Measurements from ENCODE around the gene ZNF99.
"Not testable (repeated sequence)": the region's sequence is repeated elsewhere in the genome, so short reads cannot be mapped to it uniquely, and the experiment has no call there.

The ZNF99 gene

DNA sequence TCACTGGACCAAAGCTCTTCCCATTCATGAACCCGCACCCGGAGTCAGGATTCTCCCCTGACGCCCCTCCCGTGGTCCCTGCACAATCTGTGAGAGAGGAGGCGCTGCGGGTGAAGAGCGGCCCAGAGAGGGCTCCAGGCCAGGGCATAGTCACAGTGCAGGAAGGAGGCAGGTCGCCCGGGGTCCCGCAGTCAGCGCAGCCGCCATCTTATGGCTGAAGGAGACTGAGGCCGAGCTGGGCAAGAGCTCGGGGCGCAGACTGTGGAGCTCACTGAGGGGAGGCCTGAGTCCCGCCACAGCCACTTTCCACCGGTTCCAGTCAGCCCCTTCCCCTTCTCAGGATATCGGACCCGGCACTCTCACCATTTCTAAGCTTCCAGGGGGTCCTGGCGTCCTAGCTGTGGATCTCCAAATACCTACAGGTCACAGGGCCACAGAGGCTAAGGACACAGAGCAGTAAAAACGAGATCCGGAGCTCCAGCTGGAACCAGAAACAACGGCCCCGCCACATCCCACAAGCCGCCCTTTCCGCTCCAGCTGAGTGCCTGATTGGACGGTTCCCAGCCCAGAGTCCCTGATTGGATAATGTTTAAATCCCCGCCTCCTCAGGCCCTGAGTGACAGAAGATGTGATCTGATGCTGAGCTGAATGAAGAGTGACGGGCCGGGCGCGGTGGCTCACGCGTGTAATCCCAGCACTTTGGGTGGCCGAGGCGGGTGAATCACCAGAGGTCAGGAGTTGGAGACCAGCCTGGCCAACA is at the start of gene ZNF99:
TSS of gene ZNF99 (minus strand) at position 501 of the 760 bp plus-strand sequence. CDS start at position 366, 135 bp downstream.
- no peak for DNase-seq

DNA sequence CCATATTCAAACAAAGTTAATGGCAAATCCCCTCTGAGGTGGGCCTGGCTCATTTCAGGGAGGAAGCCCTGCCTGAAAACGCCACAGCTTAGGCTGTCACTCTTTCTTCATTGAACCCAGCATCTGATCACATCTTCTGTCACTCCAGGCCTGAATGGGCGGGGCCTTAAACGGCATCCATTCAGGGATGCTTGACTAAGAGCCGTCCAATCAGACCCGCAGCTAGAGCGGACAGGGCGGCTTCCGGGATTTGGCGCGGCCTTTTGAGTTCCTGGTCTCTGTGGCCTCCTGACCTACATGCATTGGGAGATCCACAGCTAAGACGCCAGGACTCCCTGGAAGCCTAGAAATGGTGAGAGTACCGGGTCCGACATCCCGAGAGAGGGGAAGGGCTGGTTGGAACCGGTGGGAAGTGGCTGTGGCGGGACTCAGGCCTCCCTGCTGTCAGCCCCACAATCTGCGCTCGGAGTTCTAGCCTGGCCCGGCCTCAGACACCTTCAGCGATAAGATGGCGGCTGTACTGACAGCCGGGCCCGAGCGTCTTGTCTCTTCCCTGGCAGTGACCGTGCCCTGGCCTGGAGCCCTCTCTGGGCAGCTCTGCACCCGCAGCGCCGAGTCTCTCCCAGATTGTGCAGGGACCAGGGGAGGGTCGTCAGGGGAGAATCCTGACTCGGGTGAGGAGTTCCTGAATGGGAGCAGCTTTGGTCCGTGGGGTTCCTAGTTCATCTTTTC is 48.2 kb upstream of the ZNF99 start, which contains the start of gene ZNF723:
TSS of gene ZNF723 (plus strand) at position 261 of the 732 bp plus-strand sequence. CDS start at position 350, 89 bp downstream.
- DNase-seq = no peak

DNA sequence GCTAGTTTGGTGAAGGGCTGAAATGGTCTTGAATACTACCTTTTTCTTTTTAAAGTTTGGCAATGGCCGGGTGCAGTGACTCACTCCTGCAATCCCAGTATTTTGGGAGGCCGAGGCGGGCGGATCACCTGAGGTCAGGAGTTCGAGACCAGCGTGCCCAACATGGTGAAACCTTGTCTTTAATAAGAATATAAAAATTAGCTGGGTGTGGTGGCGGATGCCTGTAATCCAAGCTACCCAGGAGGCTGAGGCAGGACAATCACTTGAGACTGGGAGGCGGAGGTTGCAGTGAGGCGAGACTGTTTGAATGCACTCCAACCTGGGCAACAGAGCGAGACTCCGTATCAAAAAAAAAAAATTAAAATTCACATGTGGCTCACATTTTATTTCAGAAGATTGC is 47.3 kb upstream of the ZNF99 start:
- DNase-seq = no peak

DNA sequence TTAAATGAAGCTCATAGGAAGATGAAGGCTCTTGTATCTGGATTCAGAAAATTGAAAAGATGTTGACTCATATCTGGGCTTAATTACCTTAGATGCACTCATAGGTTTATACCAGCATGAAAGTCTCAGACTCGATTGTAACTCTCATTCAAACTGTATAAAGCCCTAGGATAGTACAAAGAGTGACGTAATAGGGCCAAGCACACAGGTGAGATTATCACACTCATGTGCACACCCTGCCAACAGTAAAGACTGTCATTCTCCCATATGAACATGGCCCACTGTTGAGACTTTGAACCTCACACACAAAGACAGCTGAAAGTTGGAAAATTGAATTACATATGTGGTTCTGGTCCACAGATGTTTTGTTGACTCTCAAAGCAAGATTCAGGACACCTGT is 30.2 kb upstream of the ZNF99 start:
- no peak for DNase-seq

DNA sequence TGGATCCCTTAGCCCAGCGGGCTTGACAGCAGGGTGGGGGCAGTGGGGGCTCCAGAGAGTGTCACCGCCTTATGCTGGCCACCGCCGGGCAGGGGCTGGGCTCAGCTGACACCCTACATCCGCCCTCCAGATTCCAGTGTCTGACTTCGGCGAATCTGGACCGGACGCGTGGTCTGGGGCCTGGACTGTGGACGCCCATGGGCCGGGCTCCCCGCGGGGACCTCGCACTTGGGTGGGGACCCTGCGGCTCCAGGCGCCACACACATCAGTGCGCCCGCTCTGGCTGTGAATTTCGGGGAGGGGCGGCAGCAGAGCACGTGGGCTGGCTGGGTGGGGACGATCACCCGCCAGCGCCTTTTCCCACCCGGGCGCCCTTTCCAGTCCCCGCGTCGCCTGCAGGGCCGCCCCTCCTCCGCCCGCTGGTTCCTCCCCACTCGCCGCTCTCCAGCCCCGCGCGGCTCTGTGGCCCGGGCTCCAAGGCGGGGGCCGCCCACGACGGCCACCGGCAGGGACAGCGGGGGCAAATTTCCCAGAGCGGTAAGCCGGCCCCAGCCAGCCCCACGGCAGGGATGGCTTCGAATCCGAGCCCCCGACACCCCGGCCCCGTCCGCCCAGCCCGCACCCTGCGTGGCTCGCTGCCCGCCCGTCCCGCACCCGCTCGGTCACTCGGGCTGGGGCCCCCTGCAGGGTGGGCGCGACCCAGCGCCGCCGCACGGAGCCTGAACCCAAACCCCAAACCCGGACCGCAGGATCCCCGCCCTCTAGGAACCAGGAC is 23.3 kb upstream of the ZNF99 start:
- DNase-seq = no peak

DNA sequence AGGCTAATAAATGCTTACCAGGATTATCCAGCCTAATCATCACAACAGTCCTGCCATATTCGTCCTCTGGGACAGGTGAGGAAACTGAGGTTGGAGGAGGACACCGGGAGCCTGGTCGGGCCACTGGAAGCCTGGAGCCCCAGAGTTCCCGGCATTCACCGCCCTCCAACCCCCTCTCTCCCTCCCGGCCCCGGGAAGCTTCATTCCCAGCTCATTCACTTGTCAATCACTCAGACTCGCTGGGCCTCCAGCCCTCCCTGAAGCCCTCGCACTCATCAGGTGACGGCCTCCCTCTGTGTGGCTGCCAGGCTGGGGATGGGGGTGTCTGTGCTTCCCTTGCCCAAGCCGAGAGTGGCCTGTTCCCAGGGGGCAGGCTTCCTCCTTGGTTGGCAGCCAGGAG is 22.5 kb upstream of the ZNF99 start:
- DNase-seq = no peak

DNA sequence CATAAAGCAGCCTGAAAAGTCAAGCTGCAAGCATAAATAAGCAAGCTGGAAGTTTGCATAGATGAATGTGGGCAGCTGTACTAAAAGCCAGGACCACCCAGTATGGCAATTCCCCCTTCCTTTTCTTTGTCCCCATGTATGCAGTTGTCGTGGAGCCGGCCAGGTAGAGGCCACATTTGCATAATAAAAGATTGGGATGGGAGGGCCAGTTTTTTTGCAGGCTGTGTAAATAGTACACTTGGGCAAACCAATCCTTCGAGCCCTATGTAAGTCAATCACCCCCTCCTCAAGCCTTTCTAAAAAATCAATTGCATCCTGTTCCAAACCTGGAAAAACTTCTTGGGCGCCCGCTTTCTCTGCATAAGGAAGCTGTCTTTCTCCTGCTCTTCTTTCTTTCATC is 13.1 kb upstream of the ZNF99 start:
- DNase-seq = no peak

DNA sequence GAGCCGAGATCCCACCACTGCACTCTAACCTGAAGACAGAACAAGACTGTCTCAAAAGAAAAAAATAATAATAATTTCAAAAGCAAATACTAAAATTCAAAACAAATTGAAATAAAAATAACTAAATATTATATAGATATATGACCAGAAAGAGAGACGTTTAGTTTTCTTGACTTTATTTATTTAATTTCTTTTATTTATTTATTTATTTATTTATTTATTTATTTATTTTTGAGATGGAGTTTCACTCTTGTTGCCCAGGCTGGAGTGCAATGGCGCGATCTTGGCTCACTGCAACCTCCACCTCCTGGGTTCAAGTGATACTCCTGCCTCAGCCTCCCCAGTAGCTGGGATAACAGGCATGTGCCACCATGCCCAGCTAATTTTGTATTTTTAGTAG is 8.9 kb upstream of the ZNF99 start:
- DNase-seq = not testable (repeated sequence)

DNA sequence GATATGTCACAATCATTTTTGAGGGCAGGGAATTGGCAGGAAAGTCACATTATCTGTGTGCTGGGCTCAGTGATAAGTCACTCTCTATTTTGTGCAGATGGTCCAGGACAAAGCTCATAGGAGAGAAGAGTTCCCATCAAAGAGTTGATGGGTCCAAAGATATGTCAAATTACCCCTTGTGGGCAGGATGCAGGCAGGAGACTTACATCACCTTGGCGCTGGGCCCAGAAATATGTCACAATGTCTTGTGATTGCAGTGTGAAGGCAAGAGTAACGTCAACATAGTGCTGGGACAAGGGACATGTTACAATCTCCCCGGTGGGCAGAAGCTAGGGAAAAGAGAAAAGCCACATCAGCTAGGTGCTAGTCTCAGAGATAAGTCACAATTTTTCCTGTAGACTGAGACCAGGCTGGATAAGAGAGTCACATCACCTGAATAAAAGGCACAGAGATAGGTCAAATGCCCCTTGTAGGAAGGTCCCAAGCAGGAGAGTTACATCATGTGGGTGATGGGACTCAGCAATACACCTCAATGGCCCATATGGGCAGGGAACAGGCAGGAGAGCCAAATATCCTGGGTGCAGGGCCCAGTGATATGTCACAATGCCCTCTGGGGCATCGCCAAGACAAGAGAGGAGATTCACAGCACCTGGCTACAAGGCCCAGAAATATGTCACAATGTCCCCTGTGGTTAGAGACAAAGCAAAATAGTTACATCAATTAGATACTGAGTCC is 47.9 kb downstream of the ZNF99 start:
- no peak for DNase-seq

DNA sequence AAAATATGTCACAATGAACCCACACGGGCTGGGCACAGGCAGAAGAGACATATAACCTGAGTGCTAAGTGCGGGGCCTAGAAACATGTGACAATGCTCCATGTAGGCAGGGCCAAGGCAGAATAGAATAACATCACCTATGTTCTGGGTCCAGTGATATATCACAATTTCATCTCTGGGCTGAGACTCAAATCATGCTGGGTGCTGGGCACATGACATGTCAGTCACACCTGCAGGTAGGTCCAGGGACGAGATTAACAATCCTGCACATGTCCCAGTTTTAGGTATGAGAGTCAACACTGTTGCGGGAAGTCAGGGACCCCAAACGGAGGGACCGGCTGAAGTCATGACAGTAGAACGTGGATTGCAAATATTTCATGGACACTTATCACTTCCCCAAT is 50.3 kb downstream of the ZNF99 start:
- no peak for DNase-seq

DNA sequence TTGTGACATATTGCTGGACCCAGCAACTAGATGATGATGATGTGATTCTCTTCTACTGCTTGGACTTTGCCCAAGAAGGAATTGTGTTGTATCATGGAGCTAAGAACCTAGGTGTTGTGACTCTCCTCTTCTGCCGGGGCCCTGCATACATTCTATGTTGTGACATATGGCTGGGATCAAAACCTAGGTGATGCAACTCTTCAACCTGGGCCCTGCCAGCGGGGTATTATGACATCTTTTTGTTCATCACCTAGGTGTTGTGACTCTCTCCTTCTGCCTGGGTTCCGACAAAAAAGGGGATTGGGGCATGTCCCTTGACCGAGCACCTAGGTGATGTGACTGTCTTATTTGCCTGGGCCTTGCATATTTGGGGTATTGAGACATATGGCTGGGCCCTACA is 55.7 kb downstream of the ZNF99 start:
- not testable (repeated sequence) for DNase-seq

DNA sequence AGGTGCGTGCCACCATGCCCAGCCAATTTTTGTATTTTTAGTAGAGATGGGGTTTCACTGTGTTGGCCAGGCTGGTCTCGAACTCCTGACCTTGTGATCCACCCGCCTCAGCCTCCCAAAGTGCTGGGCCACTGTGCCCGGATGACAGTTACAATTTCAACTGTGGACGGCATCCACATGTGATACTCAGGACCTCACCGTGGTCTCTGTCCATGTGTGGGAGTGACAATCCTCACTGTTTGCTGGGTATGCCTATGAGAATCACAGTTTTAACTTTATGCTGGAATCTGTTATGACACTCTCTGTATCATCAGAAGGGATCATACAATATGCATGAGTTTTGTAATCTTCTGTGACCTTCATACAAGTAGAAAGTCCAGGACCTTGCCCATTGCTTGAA is 62.4 kb downstream of the ZNF99 start:
- DNase-seq = not testable (repeated sequence)

DNA sequence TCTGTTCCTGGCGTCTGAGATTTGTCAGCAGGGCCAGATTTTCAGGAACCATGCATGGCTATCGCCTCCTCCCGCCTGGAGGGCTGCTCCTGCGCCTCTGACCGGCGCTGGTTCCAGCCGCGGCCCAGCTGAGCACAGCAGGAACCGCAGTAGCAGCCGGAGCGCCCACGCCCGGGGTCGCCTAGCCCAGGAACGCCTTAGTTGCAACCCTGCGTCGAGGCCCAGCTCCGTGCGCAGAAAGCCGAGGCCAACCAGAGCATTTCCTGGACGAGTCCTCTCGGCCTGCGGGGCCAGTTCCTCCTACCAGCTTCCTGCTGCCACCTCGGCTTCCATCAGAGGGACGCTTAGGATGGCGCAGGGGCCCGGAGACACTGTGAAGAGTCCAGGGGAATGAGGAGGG is 75.0 kb downstream of the ZNF99 start:
- no peak for DNase-seq

DNA sequence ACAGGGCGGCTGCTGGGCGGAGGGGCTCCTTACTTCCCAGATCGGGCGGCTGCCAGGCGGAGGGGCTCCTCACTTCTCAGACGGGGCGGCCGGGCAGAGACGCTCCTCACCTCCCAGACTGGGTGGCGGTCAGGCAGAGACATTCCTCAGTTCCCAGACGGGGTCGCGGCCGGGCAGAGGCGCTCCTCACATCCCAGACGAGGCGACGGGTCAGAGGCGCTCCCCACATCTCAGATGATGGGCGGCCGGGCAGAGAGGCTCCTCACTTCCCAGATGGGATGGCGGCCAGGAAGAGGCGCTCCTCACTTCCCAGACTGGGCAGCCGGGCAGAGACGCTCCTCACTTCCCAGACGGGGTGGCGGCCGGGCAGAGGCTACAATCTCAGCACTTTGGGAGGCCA is 80.9 kb downstream of the ZNF99 start:
- DNase-seq = not testable (repeated sequence)

DNA sequence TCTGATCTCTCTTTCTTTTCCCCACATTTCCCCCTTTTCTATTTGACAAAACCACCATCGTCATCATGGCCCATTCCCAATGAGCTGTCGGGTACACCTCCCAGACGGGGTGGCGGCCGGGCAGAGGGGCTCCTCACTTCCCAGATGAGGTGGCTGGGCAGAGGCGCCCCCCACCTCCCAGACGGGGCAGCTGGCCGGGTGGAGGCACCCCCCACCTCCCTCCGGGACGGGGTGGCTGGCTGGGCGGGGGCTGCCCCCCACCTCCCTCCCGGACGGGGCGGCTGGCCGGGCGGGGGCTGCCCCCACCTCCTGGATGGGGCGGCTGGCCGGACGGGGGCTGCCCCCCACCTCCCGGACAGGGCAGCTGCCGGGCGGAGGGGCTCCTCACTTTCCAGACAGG is 81.3 kb downstream of the ZNF99 start:
- DNase-seq = not testable (repeated sequence)

Measured in NCI-H526 (cell line).